A549 (cell line): Measurements from ENCODE around the gene LDLRAP1.

Experiments used
- CBX8 ChIP-seq: fragments of 200-600 bp; sonication (generic); IDR thresholded peaks from 2 replicates; pipeline ENCODE4 v1.6.1; 2016
- POLR2A ChIP-seq: IDR thresholded peaks from 2 replicates; pipeline ENCODE4 v1.6.1; 2012; ENCODE audit warnings: mild to moderate bottlenecking, low read length
- RAD21 ChIP-seq, 2 experiments: fragments of >200 bp in 1 of 2; sonication (Bioruptor Twin) in 1 of 2; formaldehyde crosslinking in 1 of 2; IDR thresholded peaks in 1 of 2; conservative IDR thresholded peaks in 1 of 2; 2 replicates in 1 of 2; 3 replicates in 1 of 2; pipeline ENCODE4 v1.6.1; 2012 to 2018; ENCODE audit warnings: inconsistent platforms in 1 of 2
- TF ChIP-seq, protein P1 (sequence below): fragments of >200 bp; sonication (Bioruptor Twin); formaldehyde crosslinking; IDR thresholded peaks from 3 replicates; pipeline ENCODE4 v1.5.1; 2016
- TF ChIP-seq, protein P2 (sequence below): fragments of 200-600 bp; sonication (generic); IDR thresholded peaks from 2 replicates; pipeline ENCODE4 v1.6.1; 2016; ENCODE audit warnings: antibody characterized with exemption, mild to moderate bottlenecking, moderate library complexity
- TF ChIP-seq, protein P3 (sequence below): fragments of >200 bp; sonication (Bioruptor Twin); formaldehyde crosslinking; IDR thresholded peaks from 3 replicates; pipeline ENCODE4 v1.6.1; 2016

DNA sequence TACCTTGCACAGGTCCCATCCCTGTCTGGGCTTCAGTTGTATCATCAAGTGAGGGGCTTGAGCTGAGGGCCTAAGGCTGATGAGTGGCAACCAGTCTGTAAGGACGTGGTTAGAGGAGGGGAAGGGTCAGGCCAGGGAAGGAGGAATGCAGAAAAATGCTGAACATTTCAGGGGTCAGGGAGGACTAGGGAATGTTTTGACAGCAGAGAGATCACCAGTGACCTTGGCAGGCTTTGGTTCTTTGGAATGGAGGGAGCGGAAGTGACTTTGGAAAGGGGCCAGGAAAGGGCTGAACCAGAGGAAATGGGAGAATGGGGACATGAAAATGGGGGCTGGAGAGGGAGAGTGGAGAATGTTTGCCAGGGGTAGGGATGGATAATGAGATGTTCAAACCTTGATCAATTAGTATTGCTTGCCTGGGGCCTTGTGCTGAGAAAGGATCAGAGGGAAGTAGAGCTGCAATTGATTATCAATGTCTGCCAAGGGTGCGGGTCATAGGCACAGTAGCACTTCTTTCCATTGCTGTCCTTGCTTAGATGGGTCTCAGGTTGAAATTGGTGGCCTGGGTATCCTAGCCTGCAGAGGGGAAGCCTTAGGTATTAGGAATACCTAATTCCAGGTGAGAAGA lies 7.4 kb downstream of the LDLRAP1 start:
- TF ChIP-seq, protein P1, sequence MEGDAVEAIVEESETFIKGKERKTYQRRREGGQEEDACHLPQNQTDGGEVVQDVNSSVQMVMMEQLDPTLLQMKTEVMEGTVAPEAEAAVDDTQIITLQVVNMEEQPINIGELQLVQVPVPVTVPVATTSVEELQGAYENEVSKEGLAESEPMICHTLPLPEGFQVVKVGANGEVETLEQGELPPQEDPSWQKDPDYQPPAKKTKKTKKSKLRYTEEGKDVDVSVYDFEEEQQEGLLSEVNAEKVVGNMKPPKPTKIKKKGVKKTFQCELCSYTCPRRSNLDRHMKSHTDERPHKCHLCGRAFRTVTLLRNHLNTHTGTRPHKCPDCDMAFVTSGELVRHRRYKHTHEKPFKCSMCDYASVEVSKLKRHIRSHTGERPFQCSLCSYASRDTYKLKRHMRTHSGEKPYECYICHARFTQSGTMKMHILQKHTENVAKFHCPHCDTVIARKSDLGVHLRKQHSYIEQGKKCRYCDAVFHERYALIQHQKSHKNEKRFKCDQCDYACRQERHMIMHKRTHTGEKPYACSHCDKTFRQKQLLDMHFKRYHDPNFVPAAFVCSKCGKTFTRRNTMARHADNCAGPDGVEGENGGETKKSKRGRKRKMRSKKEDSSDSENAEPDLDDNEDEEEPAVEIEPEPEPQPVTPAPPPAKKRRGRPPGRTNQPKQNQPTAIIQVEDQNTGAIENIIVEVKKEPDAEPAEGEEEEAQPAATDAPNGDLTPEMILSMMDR, result no peak
- no peak for TF ChIP-seq RAD21 (conservative IDR thresholded peaks at IDR 0.05 in 1 of 2, IDR thresholded peaks at IDR 0.05 in 1 of 2)
- no peak for TF ChIP-seq POLR2A
- TF ChIP-seq, protein P2, sequence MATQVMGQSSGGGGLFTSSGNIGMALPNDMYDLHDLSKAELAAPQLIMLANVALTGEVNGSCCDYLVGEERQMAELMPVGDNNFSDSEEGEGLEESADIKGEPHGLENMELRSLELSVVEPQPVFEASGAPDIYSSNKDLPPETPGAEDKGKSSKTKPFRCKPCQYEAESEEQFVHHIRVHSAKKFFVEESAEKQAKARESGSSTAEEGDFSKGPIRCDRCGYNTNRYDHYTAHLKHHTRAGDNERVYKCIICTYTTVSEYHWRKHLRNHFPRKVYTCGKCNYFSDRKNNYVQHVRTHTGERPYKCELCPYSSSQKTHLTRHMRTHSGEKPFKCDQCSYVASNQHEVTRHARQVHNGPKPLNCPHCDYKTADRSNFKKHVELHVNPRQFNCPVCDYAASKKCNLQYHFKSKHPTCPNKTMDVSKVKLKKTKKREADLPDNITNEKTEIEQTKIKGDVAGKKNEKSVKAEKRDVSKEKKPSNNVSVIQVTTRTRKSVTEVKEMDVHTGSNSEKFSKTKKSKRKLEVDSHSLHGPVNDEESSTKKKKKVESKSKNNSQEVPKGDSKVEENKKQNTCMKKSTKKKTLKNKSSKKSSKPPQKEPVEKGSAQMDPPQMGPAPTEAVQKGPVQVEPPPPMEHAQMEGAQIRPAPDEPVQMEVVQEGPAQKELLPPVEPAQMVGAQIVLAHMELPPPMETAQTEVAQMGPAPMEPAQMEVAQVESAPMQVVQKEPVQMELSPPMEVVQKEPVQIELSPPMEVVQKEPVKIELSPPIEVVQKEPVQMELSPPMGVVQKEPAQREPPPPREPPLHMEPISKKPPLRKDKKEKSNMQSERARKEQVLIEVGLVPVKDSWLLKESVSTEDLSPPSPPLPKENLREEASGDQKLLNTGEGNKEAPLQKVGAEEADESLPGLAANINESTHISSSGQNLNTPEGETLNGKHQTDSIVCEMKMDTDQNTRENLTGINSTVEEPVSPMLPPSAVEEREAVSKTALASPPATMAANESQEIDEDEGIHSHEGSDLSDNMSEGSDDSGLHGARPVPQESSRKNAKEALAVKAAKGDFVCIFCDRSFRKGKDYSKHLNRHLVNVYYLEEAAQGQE, result no peak
- TF ChIP-seq CBX8, result no peak
- TF ChIP-seq, protein P3, sequence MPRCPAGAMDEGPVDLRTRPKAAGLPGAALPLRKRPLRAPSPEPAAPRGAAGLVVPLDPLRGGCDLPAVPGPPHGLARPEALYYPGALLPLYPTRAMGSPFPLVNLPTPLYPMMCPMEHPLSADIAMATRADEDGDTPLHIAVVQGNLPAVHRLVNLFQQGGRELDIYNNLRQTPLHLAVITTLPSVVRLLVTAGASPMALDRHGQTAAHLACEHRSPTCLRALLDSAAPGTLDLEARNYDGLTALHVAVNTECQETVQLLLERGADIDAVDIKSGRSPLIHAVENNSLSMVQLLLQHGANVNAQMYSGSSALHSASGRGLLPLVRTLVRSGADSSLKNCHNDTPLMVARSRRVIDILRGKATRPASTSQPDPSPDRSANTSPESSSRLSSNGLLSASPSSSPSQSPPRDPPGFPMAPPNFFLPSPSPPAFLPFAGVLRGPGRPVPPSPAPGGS, result no peak
